GM12864 (cell line): ENCODE data around the gene AK8.
"Not testable (repeated sequence)": the region's sequence is repeated elsewhere in the genome, so short reads cannot be mapped to it uniquely, and the experiment has no call there.

Experiments
- DNase-seq: peaks from one replicate; pipeline ENCODE4 v3.0.0-alpha.2; 2011; ENCODE audit warnings: low read depth
- H3K4me3 ChIP-seq: 2 replicates; pipeline ENCODE4 v1.5.1; 2011; ENCODE audit warnings: mild to moderate bottlenecking, low read depth, low read length, control low read depth
- TF ChIP-seq, protein P1 (sequence below): IDR thresholded peaks from 2 replicates; pipeline ENCODE4 v1.5.1; 2011; ENCODE audit warnings: low read depth, mild to moderate bottlenecking, moderate library complexity, low read length, control low read depth, inconsistent platforms; ENCODE audit errors: missing control alignments

AK8 gene

DNA sequence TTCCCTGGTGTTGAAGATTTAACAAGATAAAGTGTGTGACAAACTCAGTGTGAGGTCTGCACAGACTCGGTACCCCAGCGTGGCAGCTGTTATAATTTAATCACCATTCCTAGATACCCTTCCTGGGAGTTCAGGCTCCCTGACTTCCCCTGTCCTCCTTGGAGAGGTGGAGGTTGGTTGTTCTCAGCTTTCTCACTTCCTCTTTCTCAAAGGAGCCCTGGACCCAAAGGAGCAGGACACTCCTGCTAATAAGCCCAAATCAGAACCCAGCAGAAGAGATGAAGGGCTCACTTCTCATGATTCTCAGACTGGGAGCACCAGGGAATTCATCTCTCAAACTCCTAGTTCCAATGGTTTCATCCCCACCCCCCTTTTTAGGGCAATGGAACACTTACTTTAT is 149.6 kb downstream of the AK8 start:
- H3K4me3 ChIP-seq: no peak overlapping the region
- DNase-seq: no peak

DNA sequence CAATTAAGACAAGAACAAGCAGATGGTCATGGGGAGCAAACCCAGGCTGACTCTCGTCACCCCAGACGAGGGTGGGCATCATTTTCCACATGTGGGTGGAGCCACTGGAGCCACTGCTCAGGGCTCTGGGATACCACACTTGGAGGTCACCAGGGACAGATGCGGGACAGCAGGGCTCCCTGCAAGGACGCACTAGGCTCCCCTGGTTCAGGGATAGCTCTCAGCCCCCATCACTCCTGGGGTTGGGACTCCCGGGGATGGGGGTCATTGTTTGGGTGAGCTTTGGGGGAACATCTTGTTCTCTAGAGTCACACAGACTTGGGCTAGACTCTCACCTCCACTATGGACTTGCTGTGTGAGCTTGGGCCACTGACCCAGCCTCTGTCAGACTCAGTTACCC is 150.0 kb downstream of the AK8 start:
- H3K4me3 ChIP-seq: no peak overlapping the region
- TF ChIP-seq, protein P1, sequence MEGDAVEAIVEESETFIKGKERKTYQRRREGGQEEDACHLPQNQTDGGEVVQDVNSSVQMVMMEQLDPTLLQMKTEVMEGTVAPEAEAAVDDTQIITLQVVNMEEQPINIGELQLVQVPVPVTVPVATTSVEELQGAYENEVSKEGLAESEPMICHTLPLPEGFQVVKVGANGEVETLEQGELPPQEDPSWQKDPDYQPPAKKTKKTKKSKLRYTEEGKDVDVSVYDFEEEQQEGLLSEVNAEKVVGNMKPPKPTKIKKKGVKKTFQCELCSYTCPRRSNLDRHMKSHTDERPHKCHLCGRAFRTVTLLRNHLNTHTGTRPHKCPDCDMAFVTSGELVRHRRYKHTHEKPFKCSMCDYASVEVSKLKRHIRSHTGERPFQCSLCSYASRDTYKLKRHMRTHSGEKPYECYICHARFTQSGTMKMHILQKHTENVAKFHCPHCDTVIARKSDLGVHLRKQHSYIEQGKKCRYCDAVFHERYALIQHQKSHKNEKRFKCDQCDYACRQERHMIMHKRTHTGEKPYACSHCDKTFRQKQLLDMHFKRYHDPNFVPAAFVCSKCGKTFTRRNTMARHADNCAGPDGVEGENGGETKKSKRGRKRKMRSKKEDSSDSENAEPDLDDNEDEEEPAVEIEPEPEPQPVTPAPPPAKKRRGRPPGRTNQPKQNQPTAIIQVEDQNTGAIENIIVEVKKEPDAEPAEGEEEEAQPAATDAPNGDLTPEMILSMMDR: no peak
- no peak for DNase-seq

More for the DNA sequence above, 149.6 kb downstream of the AK8 start:
- TF ChIP-seq, protein P1: no peak

DNA sequence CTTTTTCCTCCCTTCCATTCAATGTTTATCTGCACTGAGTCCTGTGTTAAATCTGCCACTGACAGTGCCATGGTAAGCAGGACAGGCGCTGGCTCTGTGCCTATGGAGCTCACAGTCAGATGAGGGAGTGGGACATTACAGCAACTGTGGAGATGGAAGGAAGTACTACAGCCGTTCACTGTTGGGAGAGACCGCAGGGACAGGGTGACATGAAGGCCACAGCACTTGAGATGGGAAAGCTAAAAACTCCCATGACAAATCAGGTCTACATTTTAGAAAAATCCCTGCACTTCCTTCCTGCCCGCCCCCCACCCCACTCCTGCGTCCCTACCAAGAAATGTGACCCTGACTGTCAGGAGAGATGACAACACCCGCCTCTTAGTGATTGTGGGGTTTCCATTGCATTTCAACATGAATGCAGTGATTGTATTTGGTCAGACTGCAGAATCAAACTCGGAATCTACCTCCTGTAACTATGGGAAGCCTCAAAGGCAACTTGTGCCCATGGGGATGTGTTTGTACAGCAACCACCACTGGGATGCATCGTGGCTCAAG is 151.4 kb downstream of the AK8 start:
- H3K4me3 ChIP-seq: no peak overlapping the region
- TF ChIP-seq, protein P1: no peak
- DNase-seq: no peak

DNA sequence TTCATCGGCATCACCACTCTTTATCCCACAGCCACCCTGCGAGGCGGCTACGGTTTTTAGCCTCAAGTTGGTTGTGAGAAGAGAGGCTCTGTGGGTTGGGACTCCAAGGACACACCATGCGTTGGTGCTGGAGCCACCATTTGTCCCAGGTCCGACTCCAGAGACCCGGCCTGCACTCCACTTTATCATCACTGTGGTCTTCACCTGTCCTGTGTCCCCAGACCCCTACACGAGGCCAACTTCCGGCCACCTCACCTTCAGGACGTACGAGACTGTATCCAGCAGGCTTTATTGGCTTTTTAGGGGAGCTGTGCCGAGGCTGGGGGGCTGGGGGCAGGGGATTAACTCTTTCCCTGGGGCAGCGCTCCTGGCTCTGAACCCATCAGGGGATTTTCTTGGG is 152.8 kb downstream of the AK8 start:
- TF ChIP-seq, protein P1: no peak
- no peak for DNase-seq
- no peak overlapping the region for H3K4me3 ChIP-seq

DNA sequence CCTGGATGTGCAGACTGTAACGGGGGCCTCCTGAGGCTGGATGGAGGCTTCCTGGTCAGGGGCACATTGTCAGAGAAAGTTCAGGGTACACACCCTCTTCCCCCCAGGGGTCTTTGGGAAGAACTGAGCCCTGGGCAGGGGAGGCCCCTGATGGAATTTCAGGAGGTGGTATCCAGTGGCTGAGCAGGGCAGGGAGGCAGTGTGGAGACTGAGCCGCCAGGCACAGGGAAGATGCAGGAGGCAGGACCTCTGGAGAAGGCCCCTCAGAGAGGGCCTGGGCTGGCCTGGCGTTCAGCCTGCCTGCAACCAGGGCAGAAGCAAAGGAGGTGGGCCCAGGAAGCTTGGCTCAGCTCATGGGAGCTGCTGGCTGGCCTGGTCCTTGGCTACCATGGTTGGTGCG is 154.3 kb downstream of the AK8 start:
- no peak for DNase-seq
- H3K4me3 ChIP-seq: no peak overlapping the region
- TF ChIP-seq, protein P1: no peak

DNA sequence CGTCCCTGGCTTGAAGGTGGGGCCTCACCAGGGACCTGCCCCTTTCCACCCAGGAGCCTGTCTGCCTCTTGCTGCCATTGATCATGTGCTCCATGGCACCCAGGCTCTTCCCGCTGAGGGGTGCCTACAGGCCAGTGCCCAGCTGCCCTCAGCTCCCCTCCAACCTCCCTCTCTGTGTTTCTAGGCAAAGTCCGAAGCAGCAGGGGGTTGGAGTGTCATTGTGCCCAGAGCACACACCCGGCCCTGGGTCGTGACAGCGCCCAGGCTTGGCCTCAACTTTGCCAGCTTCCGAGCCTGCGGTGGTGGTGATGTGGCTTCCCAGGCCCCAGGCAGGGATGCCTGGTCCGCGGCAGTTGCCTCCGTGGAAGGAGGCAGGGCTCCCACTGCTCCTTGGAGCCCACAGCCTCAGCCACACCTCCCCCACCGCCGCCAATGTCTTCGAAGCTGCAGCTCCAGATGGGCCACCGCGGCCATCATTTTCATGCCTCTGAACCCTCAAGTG is 155.5 kb downstream of the AK8 start:
- no peak overlapping the region for H3K4me3 ChIP-seq
- DNase-seq: no peak
- TF ChIP-seq, protein P1: no peak

DNA sequence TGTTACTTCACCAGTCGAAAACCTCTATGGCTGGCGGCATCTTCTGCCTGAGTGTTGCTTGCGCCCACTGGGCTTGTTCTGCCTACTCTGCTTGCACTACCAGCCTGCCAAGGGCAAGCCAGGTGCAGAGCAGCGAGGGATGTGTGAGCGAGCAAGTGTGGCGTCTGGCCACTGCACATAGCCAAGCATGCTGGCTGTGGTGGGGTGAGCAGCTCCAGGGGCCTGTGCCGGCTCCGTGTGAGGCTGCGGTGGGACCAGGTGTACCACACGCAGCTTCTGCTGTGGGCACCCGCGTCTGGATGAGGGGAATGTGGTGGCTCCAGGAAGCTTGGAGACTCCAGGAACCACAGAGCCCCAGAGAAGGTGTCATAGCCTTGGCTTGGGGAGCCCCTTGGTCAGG is 156.4 kb downstream of the AK8 start:
- no peak for DNase-seq
- H3K4me3 ChIP-seq: no peak overlapping the region
- TF ChIP-seq, protein P1: no peak

DNA sequence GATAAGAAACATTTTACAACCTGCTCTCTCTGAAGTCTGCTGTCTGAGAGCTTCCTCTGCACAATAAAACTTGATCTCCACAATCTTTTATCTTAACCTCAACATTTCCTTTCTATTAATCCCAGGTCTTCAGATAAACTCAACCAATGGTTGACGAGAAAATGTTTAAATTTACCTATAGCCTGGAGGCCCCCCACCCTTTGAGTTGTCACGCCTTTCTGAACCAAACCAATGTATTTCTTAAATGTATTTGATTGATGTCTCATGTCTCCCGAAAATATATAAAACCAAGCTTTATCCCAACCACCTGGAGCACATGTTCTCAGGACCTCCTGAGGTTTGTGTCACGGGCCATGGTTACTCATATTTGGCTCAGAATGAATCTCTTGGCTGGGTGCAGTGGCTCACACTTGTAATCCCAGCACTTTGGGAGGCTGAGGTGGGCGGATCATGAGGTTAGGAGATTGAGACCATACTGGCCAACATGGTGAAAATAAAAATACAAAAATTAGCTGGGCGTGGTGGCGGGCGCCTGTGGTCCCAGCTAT is 159.6 kb downstream of the AK8 start:
- not testable (repeated sequence) for H3K4me3 ChIP-seq, DNase-seq
